NCI-H2029 (cell line): ENCODE data around the gene TSC22D4.
A peak's percentile ranks its signal among the peaks of the same experiment; 100 is the strongest.
"Not testable (repeated sequence)": the region's sequence is repeated elsewhere in the genome, so short reads cannot be mapped to it uniquely, and the experiment has no call there.

Source experiments
- DNase-seq: peaks from one replicate; lab custom pipeline; 2025; lab: John Stamatoyannopoulos, UW

TSC22D4 gene

DNA sequence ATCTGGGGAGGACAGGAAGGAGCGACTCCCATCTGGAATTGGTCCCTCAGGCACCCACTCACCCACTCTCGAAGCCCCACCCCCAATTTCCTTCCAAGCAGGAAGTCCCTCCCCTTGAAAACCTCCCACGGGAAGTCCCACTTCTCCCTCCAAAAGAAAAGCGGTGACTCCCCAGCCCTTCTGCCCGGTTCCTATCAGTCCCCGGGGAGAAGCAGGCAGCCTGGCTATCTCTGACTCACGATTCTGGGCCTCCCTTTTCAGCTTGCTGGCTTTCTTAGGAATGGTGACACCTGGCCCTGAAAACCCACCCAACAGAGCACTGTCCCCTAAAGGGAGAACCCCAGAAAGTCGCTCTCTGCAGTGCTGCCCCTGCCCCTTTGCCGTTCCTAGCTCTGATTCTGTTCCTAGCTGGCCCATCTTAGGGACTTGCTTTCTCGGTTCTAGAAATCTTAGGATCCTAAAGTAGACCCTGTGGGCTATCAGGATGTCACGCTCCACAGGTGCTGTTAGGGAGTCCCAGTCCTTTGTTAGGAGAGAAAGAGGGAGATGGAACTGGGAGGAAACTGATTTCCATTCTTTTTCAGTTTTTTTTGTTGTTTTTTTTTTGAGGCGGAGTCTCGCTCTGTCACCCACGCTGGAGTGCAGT is 6.0 kb downstream of the TSC22D4 start:
- DNase-seq = no peak

DNA sequence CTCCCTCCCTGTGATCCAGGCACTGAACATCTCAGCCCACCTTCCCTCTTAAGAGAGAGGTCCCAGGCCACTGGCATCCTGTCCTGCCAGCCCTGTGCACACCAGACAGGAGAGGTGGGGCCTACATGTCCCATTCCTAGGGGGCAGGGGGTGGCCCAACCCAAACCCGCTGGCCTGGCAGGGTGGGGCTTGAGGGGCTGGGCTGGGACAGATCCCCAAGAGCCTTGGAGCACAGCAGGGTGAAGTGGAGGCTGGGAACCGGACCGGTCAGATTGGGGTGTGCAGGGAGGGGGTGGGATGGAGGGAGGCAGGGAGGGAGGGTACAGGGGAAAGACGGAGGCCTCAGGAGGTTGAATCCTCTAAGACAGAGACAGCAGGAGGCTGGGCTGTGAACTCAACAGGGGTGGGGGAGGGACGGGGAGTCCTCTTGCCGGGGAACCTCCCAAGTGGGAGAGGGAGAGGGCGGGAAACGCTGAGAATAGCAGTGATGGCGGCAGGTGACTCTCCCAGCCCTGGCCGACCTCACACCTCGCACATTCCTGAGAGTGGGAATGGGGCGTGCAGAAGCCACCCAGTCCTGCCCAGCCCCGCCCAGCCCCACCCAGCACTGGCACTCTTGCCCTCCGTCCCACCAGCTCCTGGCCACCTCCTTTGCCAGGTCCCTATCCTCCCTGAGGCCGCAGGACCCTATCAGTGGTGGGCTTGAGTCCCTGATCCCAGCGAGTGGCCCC is 6.7 kb downstream of the TSC22D4 start:
- DNase-seq = no peak

DNA sequence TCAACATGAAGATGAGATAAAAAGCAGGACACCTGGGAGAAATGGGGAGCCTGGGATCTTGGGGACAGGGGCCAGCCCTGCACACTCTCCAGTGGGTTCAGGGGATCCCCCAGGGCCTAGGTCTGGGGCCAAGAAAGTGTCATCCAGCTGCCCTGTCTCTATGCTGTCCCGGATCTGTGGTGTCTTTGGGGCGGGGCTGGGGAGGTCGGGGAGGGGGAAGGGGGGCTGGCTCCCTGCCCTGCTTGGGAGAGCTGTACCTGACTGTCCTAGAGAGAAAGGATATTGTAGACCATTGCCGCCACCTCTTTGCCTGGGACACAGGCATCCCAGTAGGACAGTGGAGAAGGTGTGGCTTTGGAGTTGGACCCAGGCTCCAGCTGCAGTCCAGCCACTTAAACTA is 8.0 kb downstream of the TSC22D4 start:
- DNase-seq = no peak

DNA sequence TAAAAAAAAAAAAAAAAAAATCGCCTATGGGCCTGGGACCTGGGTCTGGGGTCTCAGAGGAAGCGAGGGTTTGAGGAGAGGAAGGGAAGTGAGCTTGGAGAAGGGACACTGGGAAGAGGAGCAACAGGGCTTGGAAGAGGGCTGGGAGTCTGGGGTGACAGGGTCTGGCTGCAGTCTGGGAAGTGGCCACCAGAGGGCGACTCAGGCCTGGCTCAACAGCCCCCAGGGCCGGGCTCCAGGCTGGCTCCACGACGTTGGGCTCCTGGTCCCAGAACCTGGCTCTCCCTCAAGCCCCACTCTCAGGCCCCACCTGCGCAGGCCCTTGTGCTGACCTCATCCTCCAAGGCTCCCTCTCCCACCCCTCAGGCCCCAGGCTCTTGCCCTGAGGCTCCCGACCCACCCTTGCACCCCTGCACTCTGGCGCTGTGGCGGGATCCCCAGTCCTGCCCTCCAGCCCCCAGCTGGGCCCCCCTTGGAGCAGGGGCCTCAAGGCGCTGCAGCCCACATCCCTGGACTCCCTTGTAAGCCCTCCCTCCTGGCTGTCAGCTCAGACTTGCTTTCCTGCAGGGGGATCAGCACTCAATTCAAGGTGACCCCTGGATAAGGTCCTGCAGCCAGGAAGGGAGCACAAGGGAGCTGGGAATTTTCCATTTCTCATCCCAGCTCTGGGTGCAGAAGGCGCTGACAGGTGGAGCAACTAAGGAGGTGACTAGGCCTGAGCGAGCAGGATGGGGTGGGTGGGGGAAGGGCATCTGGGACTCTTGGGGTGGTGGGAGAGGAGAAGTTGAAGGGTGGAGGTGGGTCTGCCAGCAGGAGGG is 9.6 kb downstream of the TSC22D4 start:
- peak; percentile 76 for DNase-seq

DNA sequence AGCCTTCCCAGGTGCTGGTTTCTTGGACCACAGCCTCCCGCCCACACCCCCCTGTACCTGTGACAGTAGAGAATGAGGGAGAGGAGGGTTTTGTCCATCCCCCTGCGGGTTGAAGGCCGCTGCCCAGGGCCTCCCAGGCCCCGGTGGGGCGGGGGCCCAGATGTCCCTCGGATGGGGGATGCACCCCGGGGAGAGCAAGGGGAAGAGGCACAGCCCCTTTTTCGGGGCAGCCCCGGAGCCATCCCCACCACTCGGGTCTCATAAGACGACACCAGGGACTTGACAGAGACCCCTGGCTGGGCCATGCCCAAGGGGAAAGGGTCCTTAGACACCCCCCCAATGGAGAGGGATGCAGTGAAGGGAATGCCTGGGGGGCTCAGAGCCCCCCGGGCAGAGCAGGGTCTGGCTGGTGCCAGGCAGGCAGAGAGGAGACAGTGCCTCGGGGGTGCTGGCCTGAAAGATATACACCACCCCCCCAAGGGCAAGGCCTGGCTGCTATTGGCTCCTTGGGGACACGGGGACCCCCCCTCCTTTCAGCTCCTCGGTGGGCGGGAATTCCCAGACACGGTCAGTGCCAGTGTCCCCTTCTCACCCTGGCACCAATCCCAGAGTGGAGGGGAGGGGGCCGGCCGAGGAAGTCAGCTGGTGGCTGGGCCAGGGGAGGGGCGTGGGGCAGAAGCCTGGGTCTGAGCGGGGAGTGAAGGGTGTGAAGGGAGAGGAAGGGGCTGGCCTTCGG is 11.2 kb downstream of the TSC22D4 start:
- DNase-seq = no peak

DNA sequence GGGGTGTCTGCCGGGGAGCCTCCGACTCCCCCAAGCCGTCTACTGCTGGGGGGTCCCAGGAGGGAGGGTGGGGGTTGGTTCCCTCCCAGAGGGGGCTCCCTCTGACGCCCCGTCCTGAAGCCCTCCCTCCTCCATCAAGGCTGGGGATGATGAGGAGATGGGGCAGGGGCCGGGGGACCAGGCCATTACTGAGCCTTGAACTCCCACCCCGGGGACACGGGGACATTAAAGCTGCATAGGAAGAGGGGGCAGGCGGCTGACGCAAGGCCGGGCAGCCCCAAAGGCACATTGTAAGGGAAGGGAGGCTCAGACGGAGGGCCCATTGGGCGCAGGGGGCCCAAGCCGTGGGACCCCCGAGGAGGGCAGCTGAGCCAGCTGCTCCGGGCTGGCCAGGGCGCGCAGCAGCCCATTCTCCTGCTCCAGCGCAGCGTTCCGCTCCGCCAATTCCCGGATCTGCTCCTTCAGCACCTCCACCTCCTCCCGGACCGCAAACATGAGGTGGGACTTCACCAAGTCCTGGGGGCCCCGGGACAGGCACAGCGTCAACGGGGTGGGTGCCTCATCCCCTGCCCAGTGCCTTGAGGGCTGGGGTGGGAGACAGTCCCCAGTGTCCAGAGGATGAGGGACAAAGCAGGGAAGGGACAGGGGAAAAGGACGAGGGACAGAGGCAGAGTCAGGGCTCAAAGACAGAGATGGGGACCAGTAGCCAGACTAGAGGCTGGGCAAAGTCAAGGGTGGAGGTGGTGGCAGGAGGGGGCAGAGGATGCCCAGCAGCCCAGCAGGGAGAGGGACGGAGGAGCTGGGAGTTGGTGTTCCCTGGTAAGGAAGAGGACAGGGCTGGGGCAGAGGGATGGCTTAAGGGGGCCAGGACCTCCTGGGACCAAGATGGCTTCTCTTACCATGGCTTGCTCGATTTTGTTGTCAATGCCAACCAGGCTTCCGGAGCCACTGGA is 12.1 kb downstream of the TSC22D4 start:
- no peak for DNase-seq

DNA sequence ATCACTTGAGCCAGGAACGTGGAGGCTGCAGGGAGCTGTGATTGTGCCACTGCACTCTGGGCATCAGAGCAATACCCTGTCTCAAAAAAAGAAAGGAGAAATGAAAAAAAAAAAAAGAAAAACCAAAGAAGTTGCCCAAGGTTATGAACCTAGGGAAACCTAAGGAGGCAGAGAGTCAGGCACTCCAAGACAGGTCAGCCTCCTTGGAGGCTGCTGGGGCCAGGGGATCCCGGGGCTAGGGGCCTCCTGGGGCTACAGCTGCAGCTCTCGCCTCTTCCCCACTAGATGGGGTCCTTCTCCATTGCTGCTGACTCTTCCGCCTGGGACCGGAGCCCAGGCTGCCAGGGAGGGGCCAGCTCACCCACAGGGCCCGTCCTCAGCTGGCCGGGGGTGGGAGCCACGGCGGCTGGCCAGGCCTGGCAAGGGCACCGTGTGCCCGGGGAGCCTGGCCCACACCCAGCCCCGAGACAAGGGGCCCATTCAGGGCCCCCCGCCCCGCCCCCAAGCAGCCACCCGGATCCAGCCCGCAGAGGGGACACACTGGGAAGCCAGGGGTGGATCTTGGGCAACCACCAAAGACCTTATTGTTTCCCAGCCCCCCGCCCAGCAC is 13.2 kb downstream of the TSC22D4 start:
- DNase-seq = peak; percentile 62

DNA sequence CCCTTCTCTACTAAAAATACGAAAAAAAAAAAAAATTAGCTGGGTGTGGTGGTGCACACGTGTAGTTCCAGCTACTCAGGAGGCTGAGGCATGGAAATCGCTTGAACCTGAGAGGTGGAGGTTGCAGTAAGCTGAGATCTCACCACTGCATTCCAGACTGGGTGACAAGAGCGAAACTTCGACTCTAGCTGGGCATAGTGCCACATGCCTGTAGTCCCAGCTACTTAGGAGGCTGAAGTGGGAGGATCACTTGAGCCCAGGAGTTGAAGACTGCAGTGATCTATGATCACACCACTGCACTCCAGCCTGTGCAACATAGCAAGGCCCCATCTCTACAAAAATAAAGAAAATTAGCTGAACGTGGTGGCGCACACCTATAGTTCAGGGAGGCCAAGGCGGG is 13.7 kb downstream of the TSC22D4 start:
- no peak for DNase-seq

DNA sequence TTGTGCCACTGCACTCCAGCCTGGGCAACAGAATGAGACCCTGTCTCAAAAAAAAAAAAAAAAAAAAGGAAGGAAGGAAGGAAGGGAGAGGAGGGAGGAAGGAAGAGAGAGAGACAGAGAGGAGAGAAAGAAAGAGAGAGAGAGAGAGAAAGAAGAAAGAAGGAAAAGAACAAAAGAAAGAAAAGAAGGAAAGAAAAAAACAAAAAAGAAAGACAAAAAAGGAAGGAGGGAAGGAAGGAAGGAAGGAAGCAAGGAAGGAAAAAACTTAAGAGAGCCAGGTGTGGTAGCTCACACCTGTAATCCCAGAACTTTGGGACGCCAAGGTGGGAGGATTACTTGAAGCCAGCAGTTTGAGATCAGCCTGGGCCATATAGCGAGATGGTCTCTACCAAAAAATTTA is 14.2 kb downstream of the TSC22D4 start:
- DNase-seq = no peak

DNA sequence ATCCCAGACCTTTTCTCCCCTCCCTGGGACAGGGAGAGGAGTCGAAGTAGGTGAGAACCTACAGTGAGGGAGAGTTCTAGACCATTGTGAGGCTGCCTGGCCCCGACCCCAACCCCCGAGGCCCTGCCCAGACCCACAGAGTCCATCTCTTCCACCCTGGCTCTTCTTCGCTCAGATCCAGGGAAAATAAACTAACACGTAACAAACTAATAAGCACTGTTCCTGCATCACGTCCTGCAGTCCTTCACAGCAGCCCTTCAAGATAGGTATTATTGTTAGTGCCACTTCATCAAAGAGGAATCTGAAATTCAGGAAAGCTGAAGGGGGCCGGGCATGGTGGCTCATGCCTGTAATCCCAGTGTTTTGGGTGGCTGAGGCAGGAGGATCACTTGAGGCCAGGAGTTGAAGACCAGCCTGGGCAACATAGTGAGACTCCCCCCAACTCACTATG is 14.8 kb downstream of the TSC22D4 start, which contains the start of gene SPACDR:
Gene SPACDR, minus strand, starts transcription at position 51 of the 451 bp plus-strand sequence. CDS start 235 bp downstream, outside the sequence.
- no peak for DNase-seq

DNA sequence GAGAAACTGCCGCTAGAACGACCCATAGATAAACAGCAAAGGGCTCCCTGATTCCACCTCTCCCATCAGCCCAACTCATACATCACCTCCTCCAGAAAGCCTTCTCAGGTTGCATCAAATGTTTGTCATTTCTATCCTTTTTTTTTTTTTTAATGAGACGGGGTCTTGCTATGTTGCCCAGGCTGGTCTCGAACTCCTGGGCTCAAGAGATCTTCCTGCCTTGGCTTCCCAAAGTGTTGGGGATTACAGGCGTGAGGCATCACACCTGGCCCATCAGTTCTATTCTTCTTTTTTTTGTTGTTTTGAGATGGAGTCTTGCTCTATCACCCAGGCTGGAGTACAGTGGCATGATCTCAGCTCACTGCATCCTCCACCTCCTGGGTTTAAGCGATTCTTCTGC is 22.0 kb downstream of the TSC22D4 start:
- DNase-seq = no peak

DNA sequence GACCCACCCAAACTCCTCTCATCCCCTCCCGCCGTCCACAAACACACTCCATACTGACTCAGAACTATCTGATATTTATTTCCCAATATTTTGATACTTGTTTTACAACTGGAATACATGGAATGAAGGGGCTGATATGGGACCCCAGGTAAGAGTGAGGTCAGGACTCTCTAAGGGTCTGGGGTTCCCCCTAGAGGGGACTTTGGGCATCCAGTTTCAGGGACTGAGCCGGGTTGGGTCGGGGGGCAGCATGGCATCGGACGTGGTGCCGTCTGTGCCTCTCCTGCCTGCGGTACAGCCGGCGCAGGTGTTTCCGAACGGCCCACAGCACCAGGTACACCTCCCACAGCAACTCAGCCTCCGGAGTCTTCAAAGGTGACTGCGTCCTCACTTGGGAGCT is 22.5 kb downstream of the TSC22D4 start:
- DNase-seq = no peak

DNA sequence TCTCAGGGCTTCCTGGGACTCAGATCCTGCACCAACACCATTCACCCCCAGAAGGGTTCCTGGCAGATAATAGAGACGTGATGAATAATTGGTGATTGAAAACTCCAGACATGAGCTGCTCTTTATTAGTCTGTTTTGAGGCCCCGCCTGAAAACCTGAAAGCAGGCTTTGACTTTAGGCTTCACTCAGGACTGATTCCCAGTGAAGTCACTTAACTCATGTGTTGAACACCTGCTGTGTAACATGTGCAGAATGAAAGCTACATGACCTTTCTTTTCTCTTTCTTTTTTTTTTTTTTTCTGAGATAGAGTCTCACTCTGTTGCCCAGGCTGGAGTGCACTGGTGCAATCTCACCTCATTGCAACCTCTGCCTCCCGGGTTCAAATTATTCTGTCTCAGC is 23.8 kb downstream of the TSC22D4 start:
- no peak for DNase-seq

DNA sequence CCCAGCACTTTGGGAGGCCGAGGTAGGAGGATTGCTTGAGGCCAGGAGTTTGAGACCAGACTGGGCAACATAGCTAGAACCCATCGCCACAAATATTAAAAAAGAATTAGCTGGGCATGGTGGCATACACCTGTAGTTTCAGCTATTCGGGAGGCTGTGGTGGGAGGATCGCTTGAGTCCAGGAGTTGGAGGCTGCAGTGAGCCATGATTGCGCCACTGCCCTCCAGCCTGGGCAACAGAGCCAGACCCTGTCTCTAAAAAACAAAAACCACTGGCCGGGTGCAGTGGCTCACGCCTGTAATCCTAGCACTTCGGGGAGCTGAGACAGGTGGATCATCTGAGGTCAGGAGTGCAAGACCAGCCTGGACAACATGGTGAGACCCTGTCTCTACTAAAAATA is 25.2 kb downstream of the TSC22D4 start:
- not testable (repeated sequence) for DNase-seq

DNA sequence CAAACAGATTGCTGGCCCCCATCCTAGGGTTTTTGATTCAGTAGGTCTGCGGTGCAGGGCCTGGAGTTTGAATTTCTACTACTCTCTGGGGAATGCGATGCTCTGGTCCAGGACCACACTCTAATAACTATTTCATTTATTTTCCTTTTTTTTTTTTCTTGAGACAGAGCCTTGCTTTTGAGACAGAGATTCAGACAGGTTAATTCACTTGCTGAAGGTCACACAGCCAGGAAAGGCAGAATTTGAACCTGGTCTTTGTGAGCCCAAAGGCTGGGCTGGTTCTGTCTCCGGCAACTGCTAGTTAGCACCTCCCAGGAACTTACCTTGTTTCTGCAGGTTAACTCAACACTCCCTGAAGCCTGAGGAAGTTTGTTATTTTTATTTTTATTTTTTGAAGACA is 26.5 kb downstream of the TSC22D4 start:
- DNase-seq = no peak

DNA sequence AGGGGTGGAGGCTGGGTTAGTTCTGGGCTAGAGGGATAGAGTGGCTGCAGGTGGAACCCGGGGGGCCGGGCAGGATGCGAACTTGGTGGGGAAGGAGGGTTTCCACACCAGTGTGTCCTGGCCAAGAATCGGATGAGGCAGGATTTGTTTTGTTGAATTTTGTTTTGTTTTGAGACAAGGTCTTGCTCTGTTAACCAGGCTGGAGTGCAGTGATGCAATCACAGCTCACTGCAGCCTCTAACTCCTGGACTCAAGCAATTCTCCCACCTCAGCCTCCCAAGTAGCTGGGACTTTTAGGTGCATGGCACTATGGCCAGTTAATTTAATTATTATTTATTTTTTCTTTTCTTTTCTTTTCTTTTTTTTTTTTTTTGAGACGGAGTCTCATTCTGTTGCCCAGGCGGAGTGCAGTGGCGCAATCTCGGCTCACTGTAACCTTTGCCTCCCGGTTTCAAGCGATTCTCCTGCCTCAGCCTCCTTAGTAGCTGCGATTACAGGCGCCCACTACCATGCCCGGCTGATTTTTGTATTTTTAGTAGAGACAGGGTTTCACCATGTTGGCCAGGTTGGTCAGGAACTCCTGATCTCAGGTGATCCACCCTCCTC is 29.7 kb downstream of the TSC22D4 start:
- no peak for DNase-seq

DNA sequence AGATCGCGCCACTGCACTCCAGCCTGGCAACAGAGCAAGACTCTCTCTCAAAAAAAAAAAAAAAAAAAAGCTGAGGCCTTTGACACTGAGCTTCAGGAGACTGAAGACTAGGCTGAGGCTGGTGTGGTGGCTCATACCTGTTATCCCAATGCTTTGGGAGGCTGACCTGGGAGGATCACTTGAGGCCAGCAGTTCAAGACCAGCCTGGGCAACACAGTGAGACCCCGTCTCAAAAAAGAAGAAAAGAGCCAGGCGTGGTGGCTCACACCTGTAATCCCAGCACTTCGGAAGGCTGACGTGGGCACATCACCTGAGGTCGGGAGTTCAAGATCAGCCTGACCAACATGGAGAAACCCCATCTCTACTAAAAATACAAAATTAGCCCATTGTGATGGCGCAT is 31.7 kb downstream of the TSC22D4 start:
- not testable (repeated sequence) for DNase-seq

DNA sequence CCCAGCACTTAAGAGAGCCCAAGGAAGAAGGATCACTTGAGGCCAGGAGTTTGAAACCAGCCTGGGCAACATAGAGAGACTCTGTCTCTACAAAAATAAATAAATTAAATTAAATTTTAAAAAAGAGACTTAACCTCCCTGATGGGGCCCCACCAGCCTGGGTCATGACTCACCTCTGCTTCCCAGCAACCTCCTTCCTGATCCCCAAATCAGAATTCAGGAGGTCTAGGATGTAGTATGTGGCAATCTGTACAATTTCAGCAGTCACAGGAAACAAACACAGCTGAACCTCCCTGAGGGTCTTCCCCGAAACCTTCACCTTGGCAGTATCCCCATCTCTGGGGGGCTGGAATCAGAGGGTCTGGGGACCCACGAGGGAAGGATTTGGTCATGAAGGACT is 33.0 kb downstream of the TSC22D4 start:
- no peak for DNase-seq

DNA sequence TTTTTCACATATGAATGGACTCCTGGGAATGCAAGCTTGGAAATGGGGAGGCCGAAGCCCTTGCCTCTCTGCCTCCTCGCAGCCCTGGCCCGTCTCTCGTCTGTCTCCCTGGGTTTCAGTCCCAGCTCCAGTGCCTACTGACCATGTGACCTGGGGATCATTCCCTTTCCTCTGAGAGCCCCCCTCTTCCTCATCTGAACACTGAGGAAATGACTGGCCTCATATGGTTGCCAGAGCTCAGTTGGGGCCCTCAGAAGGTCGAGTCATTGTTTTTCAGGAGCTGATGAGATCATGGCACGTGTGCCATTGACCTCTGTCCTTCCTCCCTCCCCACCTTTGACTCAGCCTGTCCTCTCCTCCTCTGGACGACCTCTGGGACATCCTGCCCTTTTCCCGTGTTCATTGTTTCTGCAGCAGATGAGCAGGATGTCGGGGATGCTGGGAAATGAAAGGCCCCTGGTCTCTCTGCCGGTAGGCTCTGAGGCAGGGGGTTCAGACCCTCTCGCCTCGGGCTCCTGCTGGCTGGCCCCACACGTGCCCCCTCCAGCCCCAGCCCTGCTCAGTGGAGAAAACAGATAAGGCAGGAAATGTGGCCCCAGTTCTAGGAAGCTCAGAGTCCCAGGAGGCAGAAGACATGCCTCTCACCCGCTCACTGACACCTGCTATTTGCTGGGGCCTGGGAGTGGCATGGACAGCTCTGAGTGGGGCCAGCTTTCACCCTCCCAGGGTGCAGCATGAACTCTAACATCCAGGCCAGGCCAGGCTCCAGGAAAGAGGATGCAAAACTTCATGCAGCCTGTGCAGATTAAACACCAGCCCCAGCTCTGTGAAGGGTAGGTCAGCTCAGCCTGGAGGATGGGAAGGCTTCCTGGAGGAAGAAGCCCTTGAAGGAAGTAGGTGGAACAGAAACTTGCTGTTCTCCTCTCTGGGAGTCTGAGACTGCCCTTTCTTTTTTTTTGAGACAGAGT is 34.4 kb downstream of the TSC22D4 start:
- DNase-seq = no peak
